B cell (primary cell): Measurements from ENCODE around the gene BNIPL. TPM values are rescaled to one million over a fixed set of nuclear protein-coding genes. Genes with fewer than 3 reads are reported as not detected.

Experiments
- ATAC-seq: fragments of 200-7000 bp; cut with Tn5 transposase; one replicate; pipeline ENCODE4 v1.10.0; 2021; ENCODE audit warnings: low read depth, mild to moderate bottlenecking, moderate number of reproducible peaks, moderate library complexity
- CTCF ChIA-PET: fragments of 350-600 bp; sonication (Branson Sonifier 250); formaldehyde crosslinking; loops from one replicate; lab custom pipeline; 2021; ENCODE audit warnings: antibody characterized with exemption, inconsistent platforms; lab: Charles Lee
- POLR2A ChIA-PET: fragments of 350-600 bp; sonication (Branson Sonifier 250); formaldehyde crosslinking; loops from one replicate; lab custom pipeline; 2021; ENCODE audit warnings: antibody characterized with exemption; lab: Charles Lee
- DNase-seq: peaks from one replicate; pipeline ENCODE4 v3.0.0; 2013
- H2AFZ ChIP-seq: 2 replicates; pipeline ENCODE4 v1.6.1; 2012; ENCODE audit warnings: mild to moderate bottlenecking, low read depth, low read length; ENCODE audit not compliant: insufficient read depth, poor library complexity, severe bottlenecking
- H3K27ac ChIP-seq, 2 donors: 1 replicate in 1 of 2; 2 replicates in 1 of 2; pipeline ENCODE4 v1.5.1; 2012 to 2013; ENCODE audit warnings: low read length in 2 of 2, mild to moderate bottlenecking in 2 of 2, moderate library complexity in 1 of 2
- H3K27me3 ChIP-seq, 4 experiments: fragments of 200-600 bp in 1 of 4; sonication (generic) in 1 of 4; replicated peaks in 1 of 4; 1 replicate in 2 of 4; 2 replicates in 2 of 4; pipeline versions ENCODE4 v1.6.1 to v1.7.0; 2013 to 2016; ENCODE audit warnings: low read length in 3 of 4, mild to moderate bottlenecking in 2 of 4, mixed read lengths in 1 of 4, moderate library complexity in 1 of 4; ENCODE audit not compliant: insufficient read depth in 4 of 4, control insufficient read depth in 3 of 4; ENCODE audit errors: control extremely low read depth in 1 of 4
- H3K36me3 ChIP-seq, 2 experiments: replicated peaks in 1 of 2; 1 replicate in 1 of 2; 2 replicates in 1 of 2; pipeline versions ENCODE4 v1.6.1 to v1.7.1; 2013; ENCODE audit warnings: low read length in 1 of 2; ENCODE audit not compliant: insufficient read depth in 2 of 2, control insufficient read depth in 1 of 2; ENCODE audit errors: control extremely low read depth in 1 of 2, extremely low read depth in 1 of 2
- H3K4me1 ChIP-seq, 2 donors: fragments of 200-600 bp in 1 of 2; sonication (generic) in 1 of 2; 1 replicate in 1 of 2; 2 replicates in 1 of 2; pipeline versions ENCODE4 v1.5.1 to v1.6.1; 2013 to 2017; ENCODE audit warnings: low read length in 2 of 2; ENCODE audit not compliant: control insufficient read depth in 2 of 2, insufficient read depth in 2 of 2
- H3K4me2 ChIP-seq: replicated peaks from 2 replicates; pipeline ENCODE3; 2012; ENCODE audit warnings: mild to moderate bottlenecking, low read depth, low read length; ENCODE audit not compliant: poor library complexity, severe bottlenecking
- H3K4me3 ChIP-seq, 5 experiments: fragments of 200-600 bp in 1 of 5; sonication (generic) in 1 of 5; 1 replicate in 3 of 5; 2 replicates in 2 of 5; pipeline versions ENCODE4 v1.5.1 to v1.7.0; 2011 to 2016; ENCODE audit warnings: low read length in 4 of 5, mild to moderate bottlenecking in 4 of 5, low read depth in 2 of 5, control low read depth in 1 of 5, moderate library complexity in 1 of 5; ENCODE audit not compliant: insufficient read depth in 1 of 5; ENCODE audit errors: control extremely low read depth in 1 of 5, extremely low read depth in 1 of 5
- H3K79me2 ChIP-seq: fragments of 200-600 bp; sonication (generic); one replicate; pipeline ENCODE4 v1.6.0; 2016; ENCODE audit warnings: low read length; ENCODE audit not compliant: control insufficient read depth, insufficient read depth
- H3K9ac ChIP-seq: fragments of 200-600 bp; sonication (generic); 2 replicates; pipeline ENCODE4 v1.6.1; 2017; ENCODE audit warnings: mild to moderate bottlenecking, low read length, moderate library complexity
- H3K9me3 ChIP-seq, 3 donors: one replicate each; pipeline versions ENCODE4 v1.6.1 to v1.7.1; 2013; ENCODE audit warnings: low read length in 2 of 3; ENCODE audit not compliant: control insufficient read depth in 2 of 3, insufficient read depth in 1 of 3; ENCODE audit errors: control extremely low read depth in 1 of 3
- H4K20me1 ChIP-seq: 2 replicates; pipeline ENCODE4 v1.6.0; 2012; ENCODE audit warnings: mild to moderate bottlenecking, low read length; ENCODE audit not compliant: insufficient read depth, control insufficient read depth, poor library complexity, severe bottlenecking
- H3K27ac Mint-ChIP-seq: one replicate; pipeline ENCODE4 v1.8.0; 2021; ENCODE audit warnings: mixed read lengths
- H3K27me3 Mint-ChIP-seq: one replicate; pipeline ENCODE4 v1.8.0; 2021; ENCODE audit warnings: mixed read lengths
- H3K4me1 Mint-ChIP-seq: one replicate; pipeline ENCODE4 v1.8.0; 2021; ENCODE audit warnings: mixed read lengths
- H3K4me3 Mint-ChIP-seq: one replicate; pipeline ENCODE4 v1.8.0; 2021; ENCODE audit warnings: mixed read lengths
- H3K9me3 Mint-ChIP-seq: one replicate; pipeline ENCODE4 v1.8.0; 2022; ENCODE audit warnings: mixed read lengths; ENCODE audit not compliant: insufficient read depth
- EZH2 ChIP-seq: IDR thresholded peaks from 2 replicates; pipeline ENCODE4 v1.6.1; 2012; ENCODE audit warnings: borderline replicate concordance, low read depth, mild to moderate bottlenecking, moderate library complexity, low read length; ENCODE audit not compliant: insufficient read depth, poor library complexity, severe bottlenecking
- WGBS: methylation state at CpG from one replicate; pipeline ENCODE4 v1.1.5; 2013; ENCODE audit warnings: missing lambda C conversion rate; ENCODE audit not compliant: insufficient coverage; 5-methylcytosine and 5-hydroxymethylcytosine counted together
- intact Hi-C: fragments of 100-400 bp; cut with micrococcal nuclease; formaldehyde crosslinking; loops from one replicate; pipeline ENCODE4 v1.10.0; 2022
- polyA plus RNA-seq: library from polyadenylated mRNA; depleted of rRNA; stranded (reverse); fragments of >200 nt; gene quantifications from 2 replicates; pipeline ENCODE4 v1.2.3, GENCODE V29; 2012
- total RNA-seq, 2 donors: library from RNA; stranded (reverse); fragments of 120-200 nt in 1 of 2; gene quantifications; 1 replicate in 1 of 2; 2 replicates in 1 of 2; pipeline versions ENCODE4 v1.2.3 to v1.2.4, GENCODE V29; 2013 to 2022
- TF ChIP-seq, protein P1 (sequence below): fragments of 200-600 bp; IDR thresholded peaks from one replicate; pipeline ENCODE4 v1.8.0; 2022; ENCODE audit warnings: antibody characterized with exemption, mild to moderate bottlenecking

BNIPL gene
- total and polyA plus RNA-seq, 2 donors (not counting 1 experiment from before 2014, with no cell fraction given): 0.81 to 2.5 TPM

DNA sequence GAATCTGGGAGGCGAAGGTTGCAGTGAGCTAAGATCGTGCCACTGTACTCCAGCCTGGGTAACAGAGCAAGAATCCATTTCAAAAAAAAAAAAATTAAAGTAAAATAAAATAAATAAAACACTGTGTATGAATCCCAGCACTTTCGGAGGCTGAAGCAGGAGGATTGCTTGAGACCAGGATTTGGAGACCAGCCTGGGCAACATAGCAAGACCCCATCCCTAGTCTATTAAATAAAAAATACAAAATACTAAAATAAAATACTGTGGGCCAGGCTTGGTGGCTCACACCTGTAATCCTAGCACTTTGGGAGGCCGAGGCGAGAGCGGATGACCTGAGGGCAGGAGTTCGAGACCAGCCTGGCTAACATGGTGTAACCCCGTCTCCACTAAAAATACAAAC, 4.2 kb upstream of the BNIPL start:
- Histone ChIP-seq H3K4me1 (no peaks in the 10 kb centered on the region), H3K4me2 (no peak overlapping the region), H2AFZ (no peak overlapping the region), H3K4me3 (no peak overlapping the region), H3K27ac (no peak overlapping the region), H3K27me3 (no peaks in the 10 kb centered on the region), H3K36me3 (peaks cover 3 to 52% of the 10 kb centered on the region in 2 experiments), H3K9me3 (no peaks in the 10 kb centered on the region), H3K79me2 (no peaks in the 10 kb centered on the region), H4K20me1 (no peaks in the 10 kb centered on the region), H3K9ac (no peak overlapping the region)
- no peaks in the 10 kb centered on the region for H3K4me1 Mint-ChIP-seq
- ChIA-PET CTCF (no interaction called here), POLR2A (no interaction called here)
- DNase-seq (no peak), ATAC-seq (no peak)
- intact Hi-C loops: no loop called here
- no peaks in the 10 kb centered on the region for H3K27me3 Mint-ChIP-seq
- WGBS: 100% methylated on average over 3 of the region's 8 CpGs
- no peaks in the 10 kb centered on the region for H3K9me3 Mint-ChIP-seq
- H3K27ac Mint-ChIP-seq: no peak overlapping the region
- no peak overlapping the region for H3K4me3 Mint-ChIP-seq
- no peak for TF ChIP-seq EZH2
- TF ChIP-seq, protein P1, sequence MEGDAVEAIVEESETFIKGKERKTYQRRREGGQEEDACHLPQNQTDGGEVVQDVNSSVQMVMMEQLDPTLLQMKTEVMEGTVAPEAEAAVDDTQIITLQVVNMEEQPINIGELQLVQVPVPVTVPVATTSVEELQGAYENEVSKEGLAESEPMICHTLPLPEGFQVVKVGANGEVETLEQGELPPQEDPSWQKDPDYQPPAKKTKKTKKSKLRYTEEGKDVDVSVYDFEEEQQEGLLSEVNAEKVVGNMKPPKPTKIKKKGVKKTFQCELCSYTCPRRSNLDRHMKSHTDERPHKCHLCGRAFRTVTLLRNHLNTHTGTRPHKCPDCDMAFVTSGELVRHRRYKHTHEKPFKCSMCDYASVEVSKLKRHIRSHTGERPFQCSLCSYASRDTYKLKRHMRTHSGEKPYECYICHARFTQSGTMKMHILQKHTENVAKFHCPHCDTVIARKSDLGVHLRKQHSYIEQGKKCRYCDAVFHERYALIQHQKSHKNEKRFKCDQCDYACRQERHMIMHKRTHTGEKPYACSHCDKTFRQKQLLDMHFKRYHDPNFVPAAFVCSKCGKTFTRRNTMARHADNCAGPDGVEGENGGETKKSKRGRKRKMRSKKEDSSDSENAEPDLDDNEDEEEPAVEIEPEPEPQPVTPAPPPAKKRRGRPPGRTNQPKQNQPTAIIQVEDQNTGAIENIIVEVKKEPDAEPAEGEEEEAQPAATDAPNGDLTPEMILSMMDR: no peak

DNA sequence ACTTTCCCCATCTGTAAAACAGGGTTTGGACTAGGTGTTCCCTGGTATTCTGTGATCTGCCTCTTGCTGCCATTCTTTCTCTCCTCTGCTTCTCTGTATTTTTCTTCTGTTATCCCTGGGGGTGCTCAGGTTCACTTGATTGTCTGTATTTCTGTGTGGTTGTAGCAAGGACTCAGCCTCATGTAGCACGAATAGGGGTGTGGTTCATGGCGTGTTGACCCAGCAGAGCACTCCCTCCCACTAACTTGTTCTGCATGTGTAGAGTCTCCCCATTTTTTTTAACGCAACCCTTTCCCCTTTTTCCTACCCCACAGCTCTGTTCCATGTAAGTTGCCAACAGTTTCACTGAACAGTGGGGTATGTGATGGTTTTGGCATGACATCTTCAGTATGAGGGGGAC, 1.2 kb upstream of the BNIPL start:
- ChIA-PET CTCF (interaction anchor here (1.3 kb wide), 1 partner anchor 56 kb away, joined by 3 read pairs; no protein-coding TSS in a partner anchor), POLR2A (no interaction called here)
- Histone ChIP-seq H3K27ac (no peak overlapping the region), H3K4me1 (no peaks in the 10 kb centered on the region), H3K9ac (no peak overlapping the region), H3K36me3 (peaks cover 3 to 33% of the 10 kb centered on the region in 2 experiments), H3K27me3 (no peaks in the 10 kb centered on the region), H4K20me1 (no peaks in the 10 kb centered on the region), H3K79me2 (no peaks in the 10 kb centered on the region), H2AFZ (no peak overlapping the region), H3K9me3 (no peaks in the 10 kb centered on the region), H3K4me2 (no peak overlapping the region), H3K4me3 (no peak overlapping the region)
- Mint-ChIP-seq H3K4me3 (no peak overlapping the region), H3K27me3 (no peaks in the 10 kb centered on the region), H3K9me3 (no peaks in the 10 kb centered on the region), H3K27ac (peak overlapping the region; percentile 42), H3K4me1 (no peaks in the 10 kb centered on the region)
- intact Hi-C loops: no loop called here
- no peak for ATAC-seq
- TF ChIP-seq EZH2: no peak
- TF ChIP-seq, protein P1: no peak
- no CpG with 5 or more reads among the region's 3 CpGs for WGBS
- DNase-seq: no peak
